RWPE1 (cell line): ENCODE data around the gene NFE2L1.

Experiments
- CTCF ChIA-PET: fragments of 350-600 bp; sonication (Branson Sonifier 250); formaldehyde crosslinking; extraction: SDS; loops from one replicate; lab custom pipeline; 2021; lab: Yijun Ruan, JAX
- POLR2A ChIA-PET: fragments of 400-600 bp; formaldehyde crosslinking; extraction: SDS; loops from one replicate; lab custom pipeline; 2020; ENCODE audit warnings: antibody characterized with exemption; ENCODE audit not compliant: low non-redundant PET; lab: Yijun Ruan, JAX
- DNase-seq: peaks from one replicate; pipeline ENCODE4 v3.0.0; 2012; ENCODE audit warnings: low spot score
- H3K27ac ChIP-seq: fragments of 450-650 bp; 2 replicates; pipeline ENCODE4 v1.5.1; 2017
- CTCF ChIP-seq: fragments of 450-650 bp; conservative IDR thresholded peaks from 2 replicates; pipeline ENCODE4 v1.5.1; 2017; ENCODE audit warnings: low read depth, mild to moderate bottlenecking

Gene NFE2L1

GRCh38 chr17:48048384-48049126 is 396 bp downstream of the NFE2L1 start:
- POLR2A ChIA-PET: interaction anchor here (0.5 to 1.7 kb wide), 13 partner anchors 9 to 202 kb away, joined by 3 to 10 read pairs (median 3); no protein-coding TSS in a partner anchor
- H3K27ac ChIP-seq: peak overlapping the region; percentile 99
- peak; percentile 85 for DNase-seq
- CTCF ChIA-PET: interaction anchor here (1.2 to 3.9 kb wide), 3 partner anchors 10 to 26 kb away, joined by 3 to 20 read pairs (median 4); no protein-coding TSS in a partner anchor
- no peak for TF ChIP-seq CTCF

DNA sequence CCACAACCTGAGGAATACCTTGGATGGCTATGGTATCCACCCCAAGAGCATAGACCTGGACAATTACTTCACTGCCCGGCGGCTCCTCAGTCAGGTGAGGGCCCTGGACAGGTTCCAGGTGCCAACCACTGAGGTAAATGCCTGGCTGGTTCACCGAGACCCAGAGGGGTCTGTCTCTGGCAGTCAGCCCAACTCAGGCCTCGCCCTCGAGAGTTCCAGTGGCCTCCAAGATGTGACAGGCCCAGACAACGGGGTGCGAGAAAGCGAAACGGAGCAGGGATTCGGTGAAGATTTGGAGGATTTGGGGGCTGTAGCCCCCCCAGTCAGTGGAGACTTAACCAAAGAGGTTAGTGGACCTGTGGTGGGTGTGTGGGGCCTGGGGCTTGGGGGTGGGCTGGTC is 3.1 kb downstream of the NFE2L1 start:
- no peak for DNase-seq
- ChIA-PET POLR2A (no interaction called here), CTCF (no interaction called here)
- no peak for TF ChIP-seq CTCF
- peak overlapping the region; percentile 99 for H3K27ac ChIP-seq

DNA sequence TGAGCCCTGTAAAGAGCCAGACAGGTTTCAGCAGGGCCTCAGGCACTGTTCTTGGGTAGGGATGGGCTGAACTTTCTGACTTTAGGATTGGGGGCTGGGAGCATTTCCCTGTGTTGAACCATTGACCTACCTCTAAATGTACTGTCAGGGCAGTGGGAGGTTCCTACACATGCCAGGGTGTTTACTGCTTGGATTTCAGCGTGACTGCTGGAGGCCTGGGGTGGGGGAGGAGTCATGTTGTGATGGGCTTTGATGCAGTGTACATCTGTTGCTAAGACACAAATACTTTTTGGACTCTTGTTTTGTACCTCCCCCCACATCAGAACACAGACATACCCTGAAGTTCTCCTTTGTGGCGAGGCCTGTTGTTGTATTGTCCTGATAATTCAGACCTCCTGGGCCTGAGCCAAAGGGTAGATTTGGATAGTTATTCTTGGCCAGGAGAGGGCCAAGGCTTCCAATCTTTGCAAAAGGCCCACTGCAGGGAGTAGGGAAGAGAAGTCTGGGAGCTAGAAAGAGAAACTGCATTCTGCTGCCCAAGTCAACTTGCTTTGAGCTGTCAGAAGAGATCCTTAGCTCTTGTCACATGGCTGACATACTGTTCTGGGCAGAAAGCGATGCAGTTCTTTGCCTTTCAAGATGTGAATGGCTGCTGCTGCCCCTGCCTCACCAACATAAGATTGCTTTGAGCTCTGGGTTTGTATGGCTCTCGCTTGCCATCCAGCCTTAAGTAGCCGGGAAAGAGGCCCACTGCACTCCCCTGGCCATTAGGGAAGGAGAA is 3.7 kb downstream of the NFE2L1 start:
- ChIA-PET POLR2A (interaction anchor here (0.9 kb wide), 1 partner anchor 26 kb away, joined by 3 read pairs; no protein-coding TSS in a partner anchor), CTCF (interaction anchor here (0.9 to 1.1 kb wide), 2 partner anchors 9 to 17 kb away, joined by 3 read pairs; no protein-coding TSS in a partner anchor)
- peak; percentile 67 for DNase-seq
- TF ChIP-seq CTCF: no peak
- H3K27ac ChIP-seq: peak overlapping the region; percentile 99

- CTCF ChIA-PET: interaction anchor here (1.1 to 1.9 kb wide), 2 partner anchors 15 to 27 kb away, joined by 3 to 6 read pairs; no protein-coding TSS in a partner anchor
- peak overlapping the region; percentile 99 for H3K27ac ChIP-seq
- DNase-seq: no peak
- POLR2A ChIA-PET: no interaction called here
- TF ChIP-seq CTCF: no peak
These were observed 5.0 kb downstream of the NFE2L1 start for GRCh38 chr17:48052956-48053757.

GRCh38 chr17:48053758-48054237 is 5.6 kb downstream of the NFE2L1 start:
- ChIA-PET POLR2A (no interaction called here), CTCF (interaction anchor here (0.9 to 1.9 kb wide), 3 partner anchors 10 to 28 kb away, joined by 3 to 6 read pairs (median 4); no protein-coding TSS in a partner anchor)
- H3K27ac ChIP-seq: peak overlapping the region; percentile 99
- TF ChIP-seq CTCF: no peak
- no peak for DNase-seq
